ENCODE data around the gene CLIC2. TPM values are rescaled to one million over a fixed set of nuclear protein-coding genes. Genes with fewer than 3 reads are reported as not detected.

The CLIC2 gene
- total RNA-seq, 1 experiment from 2014 or later: 0.89 TPM

DNA sequence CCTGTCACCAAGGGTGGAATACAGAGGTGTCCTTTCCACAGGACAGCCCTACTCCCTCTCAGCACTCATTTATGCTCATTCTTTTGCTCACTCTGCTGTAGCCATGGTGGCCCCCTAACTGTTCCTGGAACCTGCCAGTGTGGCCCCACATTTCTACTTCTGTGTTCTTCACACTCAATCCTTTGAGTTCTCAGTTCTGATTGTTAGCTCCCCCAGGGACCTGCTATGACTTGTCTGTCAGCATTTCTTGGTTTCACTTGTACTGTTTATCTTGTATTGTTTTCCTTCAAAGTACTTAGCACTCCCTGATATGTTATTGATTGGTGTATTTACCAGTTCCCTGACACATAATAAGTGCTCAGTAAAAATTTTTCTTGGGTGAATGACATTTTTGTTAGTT is 103.3 kb downstream of the CLIC2 start:
- no peak for TF ChIP-seq ZNF274 (IDR thresholded peaks at IDR 0.05; ENCODE audit: low read depth, low read length)
- no peak for TF ChIP-seq SIN3A (IDR thresholded peaks at IDR 0.05; ENCODE audit: low read depth)
- TF ChIP-seq YY1 (IDR thresholded peaks at IDR 0.05; ENCODE audit: extremely low read depth, insufficient replicate concordance, low read depth, low read length): no peak
- DNase-seq (ENCODE audit: low read depth, low spot score) (no peak), ATAC-seq (no peak)
- CTCF ChIA-PET: no interaction called here
- H3K36me3 ChIP-seq (ENCODE audit: control insufficient read depth in 1 of 2, insufficient read depth in 2 of 2, low read length in 2 of 2): peaks cover 8 to 14% of the 10 kb centered on the region in 2 experiments
- no peaks in the 10 kb centered on the region for H3K4me1 ChIP-seq (ENCODE audit: control insufficient read depth in 1 of 2, insufficient read depth in 2 of 2, low read length in 2 of 2)
- BruUV-seq (replicated peaks): no TSS peak
- H3K4me3 ChIP-seq (replicated peaks in 1 of 2; ENCODE audit: low read depth in 1 of 2, low read length in 2 of 2): no peak overlapping the region
- no peak overlapping the region for H3K4me2 ChIP-seq (ENCODE audit: low read length)
- RAD21 ChIA-PET (ENCODE audit: low non-redundant PET in 1 of 2, low total read pairs in 2 of 2, uncharacterized antibody in 2 of 2, unreplicated experiment in 2 of 2): no interaction called here
- H2AFZ ChIP-seq (ENCODE audit: low read depth, low read length, poor library complexity, severe bottlenecking): no peak overlapping the region
- H4K20me1 ChIP-seq (ENCODE audit: insufficient read depth): no peaks in the 10 kb centered on the region
- H3K9me3 ChIP-seq (ENCODE audit: control insufficient read depth in 1 of 2, insufficient read depth in 1 of 2, low read depth in 1 of 2, low read length in 2 of 2): no peaks in the 10 kb centered on the region
- H3K27me3 ChIP-seq (ENCODE audit: insufficient read depth, low read length): no peaks in the 10 kb centered on the region
- H3K9ac ChIP-seq (ENCODE audit: low read length): no peak overlapping the region
- H3K27ac ChIP-seq (ENCODE audit: low read depth, low read length): no peak overlapping the region
- H3K9me2 ChIP-seq (ENCODE audit: insufficient read depth): no peaks in the 10 kb centered on the region
- intact Hi-C loops (cut with micrococcal nuclease): no loop called here
- peaks cover 37% of the 10 kb centered on the region for H3K79me2 ChIP-seq (ENCODE audit: insufficient read depth, low read length)
- POLR2A ChIA-PET: no interaction called here

Small RNAs within 50 kb of the gene (microRNA-seq; reads per million reads assigned to microRNA genes)
- not detected for gene MIR1184-2 (ENCODE audit: borderline number of aligned reads)

Other genes with a start within 250 kb of the CLIC2 start
- 77.3 TPM for gene VBP1, start 118.2 kb downstream of the CLIC2 start, total RNA-seq (2021; ENCODE audit: unreplicated experiment)
- gene RAB39B, start 70.1 kb downstream of the CLIC2 start, total RNA-seq (2021; ENCODE audit: unreplicated experiment): 0.10 TPM
- gene F8A2, start 47.5 kb upstream of the CLIC2 start, total RNA-seq (2021; ENCODE audit: unreplicated experiment): not detected
- gene F8A3, start 124.0 kb upstream of the CLIC2 start, total RNA-seq (2021; ENCODE audit: unreplicated experiment): not detected